Mesendoderm (in vitro differentiated cells): ENCODE results near the gene TBX10.
"Not testable (repeated sequence)": the region's sequence is repeated elsewhere in the genome, so short reads cannot be mapped to it uniquely, and the experiment has no call there.

Experiments used
- DNase-seq: peaks from one replicate; pipeline ENCODE4 v3.0.0; 2013
- H2AK5ac ChIP-seq: 2 replicates; pipeline ENCODE4 v1.6.1; 2013; ENCODE audit warnings: low read length, inconsistent platforms
- H2BK120ac ChIP-seq: 2 replicates; pipeline ENCODE4 v1.6.1; 2013; ENCODE audit warnings: low read depth, mild to moderate bottlenecking, low read length, moderate library complexity, mixed read lengths
- H2BK15ac ChIP-seq: replicated peaks from 2 replicates; pipeline ENCODE4 v1.6.1; 2013; ENCODE audit warnings: low read depth, mild to moderate bottlenecking, moderate library complexity
- H2BK5ac ChIP-seq: 2 replicates; pipeline ENCODE4 v1.6.1; 2013; ENCODE audit warnings: low read length, inconsistent platforms
- H3K18ac ChIP-seq: 2 replicates; pipeline ENCODE4 v1.6.1; 2013; ENCODE audit warnings: mild to moderate bottlenecking, low read length, mixed read lengths
- H3K23ac ChIP-seq: one replicate; pipeline ENCODE4 v1.6.1; 2013; ENCODE audit warnings: low read length
- H3K27ac ChIP-seq: 2 replicates; pipeline ENCODE4 v1.5.1; 2013; ENCODE audit warnings: low read depth, mild to moderate bottlenecking, inconsistent platforms, low read length, moderate library complexity
- H3K27me3 ChIP-seq: 2 replicates; pipeline ENCODE4 v1.6.1; 2013; ENCODE audit warnings: low read length, control low read depth, mild to moderate bottlenecking, inconsistent platforms; ENCODE audit not compliant: insufficient read depth, poor library complexity
- H3K36me3 ChIP-seq: 2 replicates; pipeline ENCODE4 v1.6.1; 2013; ENCODE audit warnings: low read length, inconsistent platforms; ENCODE audit not compliant: control insufficient read depth, insufficient read depth
- H3K4ac ChIP-seq: one replicate; pipeline ENCODE4 v1.6.1; 2013; ENCODE audit warnings: low read depth, mild to moderate bottlenecking, low read length, moderate library complexity
- H3K4me1 ChIP-seq: 2 replicates; pipeline ENCODE4 v1.6.1; 2013; ENCODE audit warnings: low read depth, low read length, inconsistent platforms; ENCODE audit not compliant: control insufficient read depth
- H3K4me2 ChIP-seq: 2 replicates; pipeline ENCODE4 v1.6.1; 2013; ENCODE audit warnings: low read length
- H3K4me3 ChIP-seq: 2 replicates; pipeline ENCODE4 v1.5.1; 2013; ENCODE audit warnings: mild to moderate bottlenecking, low read length
- H3K56ac ChIP-seq: one replicate; pipeline ENCODE4 v1.6.1; 2013; ENCODE audit warnings: low read length
- H3K79me1 ChIP-seq: 2 replicates; pipeline ENCODE4 v1.6.1; 2013; ENCODE audit warnings: low read length, inconsistent platforms
- H3K79me2 ChIP-seq: 2 replicates; pipeline ENCODE4 v1.6.1; 2013; ENCODE audit warnings: mild to moderate bottlenecking, low read length; ENCODE audit not compliant: control insufficient read depth, insufficient read depth
- H3K9ac ChIP-seq: 2 replicates; pipeline ENCODE4 v1.6.1; 2013; ENCODE audit warnings: low read length, inconsistent platforms
- H4K5ac ChIP-seq: one replicate; pipeline ENCODE4 v1.6.1; 2013; ENCODE audit warnings: low read length
- H4K8ac ChIP-seq: one replicate; pipeline ENCODE4 v1.6.1; 2013; ENCODE audit warnings: low read depth, mild to moderate bottlenecking, control low read depth, low read length, moderate library complexity
- WGBS: extraction: QIAGEN DNeasy Blood & Tissue Kit; methylation state at CpG from one replicate; pipeline ENCODE4 v1.1.7; 2013; ENCODE audit warnings: low lambda C conversion rate, missing lambda C conversion rate; ENCODE audit not compliant: insufficient coverage; ENCODE audit errors: extremely low coverage; 5-methylcytosine and 5-hydroxymethylcytosine counted together

Gene TBX10

DNA sequence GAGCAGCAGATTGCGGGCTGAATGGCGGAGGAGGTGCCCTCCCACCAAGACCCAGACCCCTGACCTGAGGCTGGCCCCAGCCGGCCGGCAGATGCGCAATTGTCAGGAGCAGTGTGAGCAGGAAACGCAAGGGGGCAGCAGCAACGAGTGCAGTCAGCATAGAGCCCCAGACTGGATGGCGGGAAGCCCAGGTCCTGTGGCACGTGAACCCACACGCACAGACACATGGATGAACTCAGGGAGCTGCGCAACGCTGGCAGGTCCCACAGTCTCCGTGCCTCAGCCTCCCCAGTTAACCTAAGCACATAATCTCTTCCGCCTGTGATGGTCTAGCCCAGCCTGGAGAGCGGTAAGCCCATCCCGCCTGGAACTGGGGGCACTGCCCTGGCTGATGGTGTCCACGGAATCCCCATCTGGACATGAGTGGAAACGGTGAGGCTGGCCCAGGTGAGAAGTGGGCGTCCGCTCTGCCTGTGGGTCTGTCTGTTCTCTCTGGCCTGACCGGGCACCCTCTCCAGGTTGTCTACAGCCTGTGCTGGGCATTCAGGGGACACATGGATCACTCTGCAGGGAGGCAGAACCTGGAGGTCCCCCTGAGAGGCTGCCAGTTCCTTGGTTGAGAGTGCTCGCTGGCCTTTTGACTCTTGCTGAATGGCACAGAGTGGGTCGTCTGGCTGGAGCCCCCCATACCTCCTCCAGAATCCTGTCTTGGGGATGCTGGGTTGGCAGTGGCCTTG, 626 bp upstream of the TBX10 start:
- no peak overlapping the region for H3K27ac ChIP-seq
- H3K79me1 ChIP-seq: no peaks in the 10 kb centered on the region
- peak; percentile 75 for DNase-seq
- H3K4me3 ChIP-seq: no peak overlapping the region
- no peak overlapping the region for H3K4ac ChIP-seq
- H3K9ac ChIP-seq: no peak overlapping the region
- no peak overlapping the region for H3K56ac ChIP-seq
- H3K4me2 ChIP-seq: no peak overlapping the region
- H2BK5ac ChIP-seq: no peak overlapping the region
- H3K4me1 ChIP-seq: no peaks in the 10 kb centered on the region
- no peak overlapping the region for H4K5ac ChIP-seq
- H3K27me3 ChIP-seq: no peaks in the 10 kb centered on the region
- no peaks in the 10 kb centered on the region for H3K79me2 ChIP-seq
- no peak overlapping the region for H3K18ac ChIP-seq
- no peak overlapping the region for H2BK15ac ChIP-seq
- no peak overlapping the region for H3K23ac ChIP-seq
- no CpG with 5 or more reads among the region's 23 CpGs for WGBS
- no peak overlapping the region for H2BK120ac ChIP-seq
- no peak overlapping the region for H2AK5ac ChIP-seq
- no peak overlapping the region for H4K8ac ChIP-seq
- no peaks in the 10 kb centered on the region for H3K36me3 ChIP-seq

DNA sequence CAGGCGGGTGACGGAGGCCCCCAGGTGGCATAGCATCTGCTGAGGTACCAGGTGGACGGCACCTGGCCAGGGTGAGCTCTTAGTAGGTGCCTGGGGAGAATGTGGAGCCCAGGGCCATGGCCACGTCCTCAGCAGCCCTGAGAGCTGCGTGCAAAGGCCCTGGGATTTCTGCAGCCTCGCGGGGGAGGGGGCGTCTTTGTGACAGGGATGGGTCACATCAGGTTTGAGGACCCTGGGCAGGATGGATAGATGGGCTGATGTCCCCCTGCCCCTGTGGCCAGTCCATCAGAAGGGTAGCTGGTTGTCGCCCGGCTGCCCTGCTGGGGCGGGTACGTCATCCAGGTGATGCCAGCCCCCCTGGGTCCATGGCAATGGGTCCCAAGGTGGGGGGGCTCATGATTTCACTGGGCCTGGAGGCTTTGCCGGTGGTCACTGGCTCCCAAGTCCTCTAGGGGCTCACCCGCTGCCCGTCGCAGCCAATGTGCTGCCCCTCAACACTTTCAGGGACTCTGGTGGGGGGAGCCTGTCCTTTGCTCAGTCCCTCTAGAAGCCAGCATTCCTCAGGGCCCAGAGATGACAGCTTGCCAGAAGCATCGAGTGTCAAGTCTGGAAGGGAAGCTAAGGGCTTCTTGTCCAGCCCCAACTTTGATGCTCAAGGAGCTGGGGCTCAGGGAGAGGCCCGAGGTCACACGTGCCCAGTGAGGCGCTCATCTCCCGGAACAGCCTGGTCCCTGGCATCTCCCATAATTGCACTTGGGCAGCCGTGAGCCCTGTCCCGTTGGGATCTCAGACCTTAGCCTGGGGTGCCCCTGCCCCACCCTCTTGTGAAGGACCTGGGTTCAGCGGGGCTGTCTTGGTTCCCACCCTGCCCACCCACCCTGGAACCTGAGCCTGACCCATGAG, 777 bp downstream of the TBX10 start:
- Histone ChIP-seq H2BK5ac (no peak overlapping the region), H3K4me3 (no peak overlapping the region), H3K4me2 (no peak overlapping the region), H3K4me1 (no peaks in the 10 kb centered on the region), H3K27me3 (no peaks in the 10 kb centered on the region), H3K27ac (no peak overlapping the region), H3K18ac (no peak overlapping the region), H3K9ac (no peak overlapping the region), H3K56ac (no peak overlapping the region), H4K5ac (no peak overlapping the region), H3K23ac (no peak overlapping the region), H2AK5ac (no peak overlapping the region), H2BK120ac (no peak overlapping the region), H3K79me2 (no peaks in the 10 kb centered on the region), H2BK15ac (no peak overlapping the region), H3K36me3 (no peaks in the 10 kb centered on the region), H3K79me1 (no peaks in the 10 kb centered on the region), H4K8ac (no peak overlapping the region), H3K4ac (no peak overlapping the region)
- no peak for DNase-seq
- no CpG with 5 or more reads among the region's 24 CpGs for WGBS

DNA sequence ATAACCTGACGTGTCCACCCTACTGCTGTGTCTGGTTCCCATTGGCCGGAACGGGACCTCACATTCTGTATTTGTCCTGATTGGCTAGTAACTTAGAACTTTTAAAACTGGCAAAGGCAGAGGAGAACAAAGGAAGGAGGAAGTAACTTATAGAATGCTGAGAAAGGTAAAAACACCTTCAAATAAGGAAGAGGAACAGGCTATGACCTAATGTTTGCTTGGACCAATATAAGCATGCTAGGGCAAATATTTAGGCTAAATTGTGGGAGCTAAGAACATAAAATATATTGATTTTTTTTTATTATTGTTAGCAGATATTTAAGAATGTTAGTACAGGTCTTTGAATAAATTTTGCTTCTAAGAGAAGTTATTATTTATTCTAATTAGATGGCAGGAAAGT, 2.1 kb downstream of the TBX10 start:
- not testable (repeated sequence) for H3K4me1 ChIP-seq, H2AK5ac ChIP-seq, H3K27ac ChIP-seq, H3K79me2 ChIP-seq, H3K27me3 ChIP-seq, H3K4me3 ChIP-seq, DNase-seq, H3K56ac ChIP-seq, H2BK120ac ChIP-seq, H3K36me3 ChIP-seq, H3K9ac ChIP-seq, H2BK15ac ChIP-seq, H3K4ac ChIP-seq, H3K18ac ChIP-seq, H4K8ac ChIP-seq, H3K23ac ChIP-seq, H3K79me1 ChIP-seq, H2BK5ac ChIP-seq, H3K4me2 ChIP-seq, H4K5ac ChIP-seq
- no CpG with 5 or more reads among the region's 3 CpGs for WGBS

DNA sequence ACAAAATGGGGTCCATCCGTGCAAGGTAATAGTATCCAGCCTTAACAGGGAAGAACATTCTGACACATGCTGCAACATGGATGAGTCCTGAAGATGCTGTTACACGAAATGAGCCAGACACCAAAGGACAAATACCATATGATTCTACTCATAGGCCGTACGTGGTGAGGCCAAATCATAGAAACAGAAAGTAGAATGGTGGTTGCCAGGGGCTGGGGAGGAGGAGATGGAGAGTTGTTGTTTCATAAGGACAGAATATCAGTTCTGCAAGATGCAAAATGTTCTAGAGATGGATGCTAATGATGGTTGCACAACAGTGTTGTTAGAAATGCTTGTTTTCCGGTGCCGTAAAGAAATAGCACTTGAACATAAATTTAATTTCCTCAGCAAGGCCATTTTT, 2.6 kb downstream of the TBX10 start:
- Histone ChIP-seq H3K4me2 (no peak overlapping the region), H2BK120ac (no peak overlapping the region), H3K79me2 (no peaks in the 10 kb centered on the region), H3K4me3 (no peak overlapping the region), H3K18ac (no peak overlapping the region), H4K5ac (no peak overlapping the region), H3K79me1 (no peaks in the 10 kb centered on the region), H3K56ac (no peak overlapping the region), H3K4me1 (no peaks in the 10 kb centered on the region), H2BK15ac (no peak overlapping the region), H3K4ac (no peak overlapping the region), H2AK5ac (no peak overlapping the region), H3K27me3 (no peaks in the 10 kb centered on the region), H2BK5ac (no peak overlapping the region), H3K36me3 (no peaks in the 10 kb centered on the region), H3K9ac (no peak overlapping the region), H3K23ac (no peak overlapping the region), H4K8ac (no peak overlapping the region), H3K27ac (no peak overlapping the region)
- no peak for DNase-seq
- WGBS: no CpG with 5 or more reads among the region's 6 CpGs

DNA sequence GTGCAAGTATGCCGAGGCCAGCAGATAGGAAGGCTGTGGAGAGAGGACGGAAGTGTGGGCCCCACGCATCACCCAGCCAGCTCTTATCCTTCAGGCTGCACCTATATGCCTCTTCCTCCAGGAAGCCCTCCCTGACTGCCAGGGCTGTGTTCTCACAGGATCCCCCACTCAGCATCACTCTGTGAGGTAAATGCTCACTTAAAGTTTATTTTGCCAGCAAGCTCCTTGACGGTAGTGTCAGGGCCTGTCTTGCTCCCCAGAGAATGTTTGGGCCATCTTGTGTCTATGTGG, 4.4 kb downstream of the TBX10 start:
- no CpG with 5 or more reads among the region's 4 CpGs for WGBS
- no peak overlapping the region for H3K4me2 ChIP-seq

More for the DNA sequence above, 4.4 kb downstream of the TBX10 start:
- no peak overlapping the region for H3K27ac ChIP-seq
- H3K79me2 ChIP-seq: no peaks in the 10 kb centered on the region
- H3K79me1 ChIP-seq: no peaks in the 10 kb centered on the region
- H3K27me3 ChIP-seq: no peaks in the 10 kb centered on the region
- H4K8ac ChIP-seq: no peak overlapping the region
- no peak overlapping the region for H2AK5ac ChIP-seq
- peaks cover 5% of the 10 kb centered on the region for H3K4me1 ChIP-seq
- no peak overlapping the region for H4K5ac ChIP-seq
- H3K23ac ChIP-seq: no peak overlapping the region
- no peak overlapping the region for H2BK120ac ChIP-seq
- no peak overlapping the region for H2BK5ac ChIP-seq
- H3K9ac ChIP-seq: no peak overlapping the region
- H3K4ac ChIP-seq: no peak overlapping the region
- H2BK15ac ChIP-seq: no peak overlapping the region
- no peak overlapping the region for H3K18ac ChIP-seq
- no peak overlapping the region for H3K56ac ChIP-seq
- no peak for DNase-seq
- no peak overlapping the region for H3K4me3 ChIP-seq
- no peaks in the 10 kb centered on the region for H3K36me3 ChIP-seq
